HepG2 (cell line): ENCODE data around the gene ERMARD. TPM values are rescaled to one million over a fixed set of nuclear protein-coding genes. Genes with fewer than 3 reads are reported as not detected.

Source experiments
- CREB1 ChIP-seq, 2 experiments: fragments of 450-650 bp in 1 of 2; IDR thresholded peaks; 2 replicates each; pipeline ENCODE4 v1.6.1; 2016 to 2017; ENCODE audit warnings: control low read depth in 1 of 2, mild to moderate bottlenecking in 1 of 2, missing compliant biosample characterization in 1 of 2, missing genetic modification characterization in 1 of 2
- CTCF ChIP-seq: sonication (generic); formaldehyde crosslinking; IDR thresholded peaks from 2 replicates; pipeline ENCODE4 v1.5.0; 2020; ENCODE audit warnings: mild to moderate bottlenecking, missing genetic modification reagents, moderate library complexity
- GZF1 ChIP-seq: sonication (generic); formaldehyde crosslinking; IDR thresholded peaks from 2 replicates; pipeline ENCODE4 v1.5.1; 2020; ENCODE audit warnings: mild to moderate bottlenecking, missing genetic modification reagents
- HNF1A ChIP-seq, 2 experiments: sonication (generic) in 1 of 2; formaldehyde crosslinking in 1 of 2; IDR thresholded peaks; 2 replicates each; pipeline versions ENCODE4 v1.4.0 to v1.6.1; 2016 to 2020; ENCODE audit warnings: borderline replicate concordance in 1 of 2, low read depth in 1 of 2, mild to moderate bottlenecking in 1 of 2, missing genetic modification reagents in 1 of 2
- HNRNPUL1 ChIP-seq: fragments of 200-400 bp; formaldehyde crosslinking; IDR thresholded peaks from 2 replicates; pipeline ENCODE4 v1.6.1; 2017; ENCODE audit warnings: low read depth, mild to moderate bottlenecking, low read length, moderate library complexity
- IKZF5 ChIP-seq: IDR thresholded peaks from 2 replicates; pipeline ENCODE4 v1.6.1; 2018; ENCODE audit warnings: missing genetic modification reagents, mild to moderate bottlenecking, missing compliant biosample characterization
- KLF15 ChIP-seq: sonication (generic); formaldehyde crosslinking; IDR thresholded peaks from 2 replicates; pipeline ENCODE4 v1.8.1; 2023; ENCODE audit warnings: borderline replicate concordance, mild to moderate bottlenecking, inconsistent platforms, missing genetic modification reagents, mixed read lengths
- MZF1 ChIP-seq: sonication (generic); formaldehyde crosslinking; IDR thresholded peaks from 2 replicates; pipeline ENCODE4 v1.8.1; 2023; ENCODE audit warnings: mild to moderate bottlenecking, missing genetic modification reagents, borderline replicate concordance
- NR0B2 ChIP-seq: sonication (generic); formaldehyde crosslinking; IDR thresholded peaks from 2 replicates; pipeline ENCODE4 v1.4.0; 2020; ENCODE audit warnings: mild to moderate bottlenecking, missing genetic modification reagents
- PCBP1 ChIP-seq: fragments of 200-400 bp; formaldehyde crosslinking; IDR thresholded peaks from 2 replicates; pipeline ENCODE4 v1.6.1; 2017; ENCODE audit warnings: mild to moderate bottlenecking, low read depth, low read length, borderline replicate concordance
- ZBTB26 ChIP-seq: IDR thresholded peaks from 2 replicates; pipeline ENCODE4 v1.6.1; 2016; ENCODE audit warnings: missing compliant biosample characterization, missing genetic modification reagents, borderline replicate concordance
- ZNF3 ChIP-seq: IDR thresholded peaks from 2 replicates; pipeline ENCODE4 v1.7.0; 2017; ENCODE audit warnings: inconsistent platforms
- ZNF329 ChIP-seq: sonication (generic); formaldehyde crosslinking; IDR thresholded peaks from 2 replicates; pipeline ENCODE4 v1.9.0; 2021; ENCODE audit warnings: low read depth, mild to moderate bottlenecking, missing genetic modification reagents
- ZNF496 ChIP-seq: sonication (generic); formaldehyde crosslinking; IDR thresholded peaks from 2 replicates; pipeline ENCODE4 v1.8.1; 2023; ENCODE audit warnings: mild to moderate bottlenecking, moderate library complexity, missing genetic modification reagents; ENCODE audit not compliant: insufficient replicate concordance
- ZNF777 ChIP-seq: sonication (generic); formaldehyde crosslinking; IDR thresholded peaks from 2 replicates; pipeline ENCODE4 v1.4.0; 2020; ENCODE audit warnings: missing genetic modification reagents
- polyA plus RNA-seq, 8 experiments: library from polyadenylated mRNA; depleted of rRNA in 3 of 8; stranded (reverse) in 7 of 8; unstranded in 1 of 8; fragments of >200 nt; fragmentation: Illumina TruSeq in 4 of 8; extraction: Trizol in 4 of 8; gene quantifications; 2 replicates each; pipeline versions ENCODE4 v1.2.1 to v1.2.3, GENCODE V29; 2011 to 2016; ENCODE audit warnings: low read depth in 4 of 8, missing spikeins in 1 of 8, mixed read lengths in 1 of 8; ENCODE audit not compliant: insufficient read depth in 1 of 8
- total RNA-seq, 5 experiments: library from RNA; depleted of rRNA; stranded (reverse); fragments of >200 nt; fragmentation: Illumina TruSeq; extraction: Trizol; gene quantifications; 2 replicates each; pipeline ENCODE4 v1.2.3, GENCODE V29; 2016; ENCODE audit warnings: low read depth in 1 of 5

Gene ERMARD
- total and polyA plus RNA-seq, 2 of the 13 experiments (the other 11 are each of a cell fraction or from before 2014, with no cell fraction given): 8.8 to 10.7 TPM

GRCh38 chr6:169725125-169726048 is 26.0 kb upstream of the ERMARD start (continued):
- TF ChIP-seq IKZF5 (CRISPR knock-in tag) (peak; percentile 80), CREB1 (IDR thresholded peaks at IDR 0.05) (peak; percentile 91), CREB1 (CRISPR knock-in tag; IDR thresholded peaks at IDR 0.05) (peak; percentile 76), ZNF496 (CRISPR knock-in tag) (no peak), ZBTB26 (CRISPR knock-in tag) (no peak), ZNF777 (CRISPR knock-in tag) (peak; percentile 87), ZNF329 (peak; percentile 39; the same call in 1 of the 2 replicates), GZF1 (CRISPR knock-in tag) (no peak; the same call in 1 of the 2 replicates), HNF1A (IDR thresholded peaks at IDR 0.05; ENCODE audit: low read depth) (0 out of 2 replicates have a peak, but pooled peaks have one; percentile 30), HNF1A (CRISPR knock-in tag; IDR thresholded peaks at IDR 0.05; ENCODE audit: borderline replicate concordance) (no peak; the same call in 1 of the 2 replicates), CTCF (CRISPR knock-in tag) (no peak), HNRNPUL1 (no peak), KLF15 (no peak; the same call in 1 of the 2 replicates), MZF1 (CRISPR knock-in tag) (no peak), PCBP1 (no peak; the same call in 1 of the 2 replicates), ZNF3 (CRISPR knock-in tag) (peak; percentile 3; the same call in 1 of the 2 replicates), NR0B2 (CRISPR knock-in tag) (peak; percentile 15; the same call in 1 of the 2 replicates)
